K562 (cell line): Measurements from ENCODE around the gene TAF4. TPM values are rescaled to one million over a fixed set of nuclear protein-coding genes. Genes with fewer than 3 reads are reported as not detected.

Experiments
- ARID1B ChIP-seq: fragments of 450-650 bp; IDR thresholded peaks from 2 replicates; pipeline ENCODE4 v1.6.1; 2016; ENCODE audit warnings: antibody characterized with exemption, mild to moderate bottlenecking, inconsistent platforms
- HNRNPL ChIP-seq: fragments of 200-400 bp; formaldehyde crosslinking; IDR thresholded peaks from 2 replicates; pipeline ENCODE4 v1.6.1; 2017; ENCODE audit warnings: low read depth, mild to moderate bottlenecking, low read length
- NRF1 ChIP-seq, 2 experiments: fragments of 450-650 bp; IDR thresholded peaks in 1 of 2; conservative IDR thresholded peaks in 1 of 2; 2 replicates each; pipeline ENCODE4 v1.6.1; 2014; ENCODE audit warnings: mild to moderate bottlenecking in 2 of 2
- U2AF1 ChIP-seq: fragments of 200-400 bp; formaldehyde crosslinking; optimal IDR thresholded peaks from 2 replicates; pipeline ENCODE3; 2017; ENCODE audit warnings: mild to moderate bottlenecking, low read depth, low read length, moderate library complexity
- ZNF282 ChIP-seq: sonication (generic); formaldehyde crosslinking; IDR thresholded peaks from 2 replicates; pipeline ENCODE4 v1.8.1; 2023; ENCODE audit warnings: missing genetic modification reagents
- polyA plus RNA-seq, 8 experiments: library from polyadenylated mRNA; depleted of rRNA in 4 of 8; stranded (reverse) in 5 of 8; unstranded in 3 of 8; fragments of >200 nt; fragmentation: Nextera tagmentation in 2 of 8; fragmentation: Illumina TruSeq in 1 of 8; extraction: Ambion mirVana in 2 of 8; extraction: Trizol in 1 of 8; gene quantifications; 2 replicates each; pipeline versions ENCODE4 v1.2.1 to v1.2.3, GENCODE V29; 2011 to 2014; ENCODE audit warnings: inconsistent platforms in 1 of 8, missing spikeins in 1 of 8
- total RNA-seq, 7 experiments: library from RNA; depleted of rRNA in 6 of 7; stranded (reverse); fragments of >200 nt in 6 of 7; fragmentation: Illumina TruSeq in 2 of 7; extraction: Trizol in 2 of 7; gene quantifications; 2 replicates each; pipeline versions ENCODE4 v1.2.1 to v1.2.3, GENCODE V29; 2011 to 2021; ENCODE audit warnings: low replicate concordance in 1 of 7
- TF ChIP-seq, protein P1 (sequence below): fragments of 450-650 bp; IDR thresholded peaks from 2 replicates; pipeline ENCODE4 v1.6.1; 2016; ENCODE audit warnings: mild to moderate bottlenecking, moderate library complexity
- TF ChIP-seq, protein P2 (sequence below), 2 experiments: fragments of 450-650 bp; IDR thresholded peaks; 2 replicates each; pipeline ENCODE4 v1.6.1; 2016; ENCODE audit warnings: mild to moderate bottlenecking in 2 of 2, borderline replicate concordance in 1 of 2, low read depth in 1 of 2, moderate library complexity in 1 of 2

The TAF4 gene
- total and polyA plus RNA-seq, 9 of the 15 experiments (the other 6 are each of a cell fraction or from before 2014, with no cell fraction given), result 0.44 to 28.3 (median 5.6) TPM

DNA sequence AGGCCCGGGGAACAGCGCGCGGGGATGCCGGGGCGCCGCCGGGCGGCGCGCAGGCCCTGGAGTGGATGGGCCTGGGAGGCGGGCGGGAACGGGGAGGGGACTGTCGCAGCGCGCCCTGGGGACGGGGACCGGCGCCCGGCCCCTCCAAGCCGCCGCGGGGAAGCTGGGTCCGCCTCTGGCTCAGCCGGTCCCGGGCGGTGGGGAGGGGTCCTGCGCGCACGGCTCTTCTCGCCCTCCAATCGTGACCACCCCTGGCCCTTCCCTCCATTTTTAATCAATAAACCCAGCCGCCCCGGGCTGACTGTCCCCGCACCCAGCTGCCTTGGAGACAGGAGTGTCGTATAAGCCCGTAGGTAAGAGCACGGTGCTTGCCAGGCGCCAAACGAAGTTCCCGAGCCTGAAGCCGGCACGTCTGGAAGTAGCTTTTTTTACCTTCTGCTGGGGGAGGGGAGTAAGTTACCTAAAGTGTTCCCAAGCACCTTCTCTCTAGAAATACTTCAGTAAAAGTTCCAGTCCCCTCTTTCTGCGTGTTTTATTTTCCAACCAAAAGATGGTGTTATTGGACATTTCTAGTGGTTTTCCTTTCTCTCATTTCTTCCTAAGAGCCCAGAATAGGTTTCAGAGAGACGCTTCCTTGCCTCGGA, 780 bp upstream of the TAF4 start (continued):
- TF ChIP-seq, protein P1, sequence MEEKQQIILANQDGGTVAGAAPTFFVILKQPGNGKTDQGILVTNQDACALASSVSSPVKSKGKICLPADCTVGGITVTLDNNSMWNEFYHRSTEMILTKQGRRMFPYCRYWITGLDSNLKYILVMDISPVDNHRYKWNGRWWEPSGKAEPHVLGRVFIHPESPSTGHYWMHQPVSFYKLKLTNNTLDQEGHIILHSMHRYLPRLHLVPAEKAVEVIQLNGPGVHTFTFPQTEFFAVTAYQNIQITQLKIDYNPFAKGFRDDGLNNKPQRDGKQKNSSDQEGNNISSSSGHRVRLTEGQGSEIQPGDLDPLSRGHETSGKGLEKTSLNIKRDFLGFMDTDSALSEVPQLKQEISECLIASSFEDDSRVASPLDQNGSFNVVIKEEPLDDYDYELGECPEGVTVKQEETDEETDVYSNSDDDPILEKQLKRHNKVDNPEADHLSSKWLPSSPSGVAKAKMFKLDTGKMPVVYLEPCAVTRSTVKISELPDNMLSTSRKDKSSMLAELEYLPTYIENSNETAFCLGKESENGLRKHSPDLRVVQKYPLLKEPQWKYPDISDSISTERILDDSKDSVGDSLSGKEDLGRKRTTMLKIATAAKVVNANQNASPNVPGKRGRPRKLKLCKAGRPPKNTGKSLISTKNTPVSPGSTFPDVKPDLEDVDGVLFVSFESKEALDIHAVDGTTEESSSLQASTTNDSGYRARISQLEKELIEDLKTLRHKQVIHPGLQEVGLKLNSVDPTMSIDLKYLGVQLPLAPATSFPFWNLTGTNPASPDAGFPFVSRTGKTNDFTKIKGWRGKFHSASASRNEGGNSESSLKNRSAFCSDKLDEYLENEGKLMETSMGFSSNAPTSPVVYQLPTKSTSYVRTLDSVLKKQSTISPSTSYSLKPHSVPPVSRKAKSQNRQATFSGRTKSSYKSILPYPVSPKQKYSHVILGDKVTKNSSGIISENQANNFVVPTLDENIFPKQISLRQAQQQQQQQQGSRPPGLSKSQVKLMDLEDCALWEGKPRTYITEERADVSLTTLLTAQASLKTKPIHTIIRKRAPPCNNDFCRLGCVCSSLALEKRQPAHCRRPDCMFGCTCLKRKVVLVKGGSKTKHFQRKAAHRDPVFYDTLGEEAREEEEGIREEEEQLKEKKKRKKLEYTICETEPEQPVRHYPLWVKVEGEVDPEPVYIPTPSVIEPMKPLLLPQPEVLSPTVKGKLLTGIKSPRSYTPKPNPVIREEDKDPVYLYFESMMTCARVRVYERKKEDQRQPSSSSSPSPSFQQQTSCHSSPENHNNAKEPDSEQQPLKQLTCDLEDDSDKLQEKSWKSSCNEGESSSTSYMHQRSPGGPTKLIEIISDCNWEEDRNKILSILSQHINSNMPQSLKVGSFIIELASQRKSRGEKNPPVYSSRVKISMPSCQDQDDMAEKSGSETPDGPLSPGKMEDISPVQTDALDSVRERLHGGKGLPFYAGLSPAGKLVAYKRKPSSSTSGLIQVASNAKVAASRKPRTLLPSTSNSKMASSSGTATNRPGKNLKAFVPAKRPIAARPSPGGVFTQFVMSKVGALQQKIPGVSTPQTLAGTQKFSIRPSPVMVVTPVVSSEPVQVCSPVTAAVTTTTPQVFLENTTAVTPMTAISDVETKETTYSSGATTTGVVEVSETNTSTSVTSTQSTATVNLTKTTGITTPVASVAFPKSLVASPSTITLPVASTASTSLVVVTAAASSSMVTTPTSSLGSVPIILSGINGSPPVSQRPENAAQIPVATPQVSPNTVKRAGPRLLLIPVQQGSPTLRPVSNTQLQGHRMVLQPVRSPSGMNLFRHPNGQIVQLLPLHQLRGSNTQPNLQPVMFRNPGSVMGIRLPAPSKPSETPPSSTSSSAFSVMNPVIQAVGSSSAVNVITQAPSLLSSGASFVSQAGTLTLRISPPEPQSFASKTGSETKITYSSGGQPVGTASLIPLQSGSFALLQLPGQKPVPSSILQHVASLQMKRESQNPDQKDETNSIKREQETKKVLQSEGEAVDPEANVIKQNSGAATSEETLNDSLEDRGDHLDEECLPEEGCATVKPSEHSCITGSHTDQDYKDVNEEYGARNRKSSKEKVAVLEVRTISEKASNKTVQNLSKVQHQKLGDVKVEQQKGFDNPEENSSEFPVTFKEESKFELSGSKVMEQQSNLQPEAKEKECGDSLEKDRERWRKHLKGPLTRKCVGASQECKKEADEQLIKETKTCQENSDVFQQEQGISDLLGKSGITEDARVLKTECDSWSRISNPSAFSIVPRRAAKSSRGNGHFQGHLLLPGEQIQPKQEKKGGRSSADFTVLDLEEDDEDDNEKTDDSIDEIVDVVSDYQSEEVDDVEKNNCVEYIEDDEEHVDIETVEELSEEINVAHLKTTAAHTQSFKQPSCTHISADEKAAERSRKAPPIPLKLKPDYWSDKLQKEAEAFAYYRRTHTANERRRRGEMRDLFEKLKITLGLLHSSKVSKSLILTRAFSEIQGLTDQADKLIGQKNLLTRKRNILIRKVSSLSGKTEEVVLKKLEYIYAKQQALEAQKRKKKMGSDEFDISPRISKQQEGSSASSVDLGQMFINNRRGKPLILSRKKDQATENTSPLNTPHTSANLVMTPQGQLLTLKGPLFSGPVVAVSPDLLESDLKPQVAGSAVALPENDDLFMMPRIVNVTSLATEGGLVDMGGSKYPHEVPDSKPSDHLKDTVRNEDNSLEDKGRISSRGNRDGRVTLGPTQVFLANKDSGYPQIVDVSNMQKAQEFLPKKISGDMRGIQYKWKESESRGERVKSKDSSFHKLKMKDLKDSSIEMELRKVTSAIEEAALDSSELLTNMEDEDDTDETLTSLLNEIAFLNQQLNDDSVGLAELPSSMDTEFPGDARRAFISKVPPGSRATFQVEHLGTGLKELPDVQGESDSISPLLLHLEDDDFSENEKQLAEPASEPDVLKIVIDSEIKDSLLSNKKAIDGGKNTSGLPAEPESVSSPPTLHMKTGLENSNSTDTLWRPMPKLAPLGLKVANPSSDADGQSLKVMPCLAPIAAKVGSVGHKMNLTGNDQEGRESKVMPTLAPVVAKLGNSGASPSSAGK, result peak; percentile 47; the same call in 1 of the 2 replicates
- peak in 1 of 2 experiments; percentile 22; a peak in 1 of 4 replicates for TF ChIP-seq NRF1 (conservative IDR thresholded peaks at IDR 0.05 in 1 of 2, IDR thresholded peaks at IDR 0.05 in 1 of 2)
- no peak for TF ChIP-seq U2AF1
- TF ChIP-seq HNRNPL, result 0 out of 2 replicates have a peak, but pooled peaks have one; percentile 24
- TF ChIP-seq ZNF282 (CRISPR knock-in tag), result no peak
- TF ChIP-seq, protein P2, sequence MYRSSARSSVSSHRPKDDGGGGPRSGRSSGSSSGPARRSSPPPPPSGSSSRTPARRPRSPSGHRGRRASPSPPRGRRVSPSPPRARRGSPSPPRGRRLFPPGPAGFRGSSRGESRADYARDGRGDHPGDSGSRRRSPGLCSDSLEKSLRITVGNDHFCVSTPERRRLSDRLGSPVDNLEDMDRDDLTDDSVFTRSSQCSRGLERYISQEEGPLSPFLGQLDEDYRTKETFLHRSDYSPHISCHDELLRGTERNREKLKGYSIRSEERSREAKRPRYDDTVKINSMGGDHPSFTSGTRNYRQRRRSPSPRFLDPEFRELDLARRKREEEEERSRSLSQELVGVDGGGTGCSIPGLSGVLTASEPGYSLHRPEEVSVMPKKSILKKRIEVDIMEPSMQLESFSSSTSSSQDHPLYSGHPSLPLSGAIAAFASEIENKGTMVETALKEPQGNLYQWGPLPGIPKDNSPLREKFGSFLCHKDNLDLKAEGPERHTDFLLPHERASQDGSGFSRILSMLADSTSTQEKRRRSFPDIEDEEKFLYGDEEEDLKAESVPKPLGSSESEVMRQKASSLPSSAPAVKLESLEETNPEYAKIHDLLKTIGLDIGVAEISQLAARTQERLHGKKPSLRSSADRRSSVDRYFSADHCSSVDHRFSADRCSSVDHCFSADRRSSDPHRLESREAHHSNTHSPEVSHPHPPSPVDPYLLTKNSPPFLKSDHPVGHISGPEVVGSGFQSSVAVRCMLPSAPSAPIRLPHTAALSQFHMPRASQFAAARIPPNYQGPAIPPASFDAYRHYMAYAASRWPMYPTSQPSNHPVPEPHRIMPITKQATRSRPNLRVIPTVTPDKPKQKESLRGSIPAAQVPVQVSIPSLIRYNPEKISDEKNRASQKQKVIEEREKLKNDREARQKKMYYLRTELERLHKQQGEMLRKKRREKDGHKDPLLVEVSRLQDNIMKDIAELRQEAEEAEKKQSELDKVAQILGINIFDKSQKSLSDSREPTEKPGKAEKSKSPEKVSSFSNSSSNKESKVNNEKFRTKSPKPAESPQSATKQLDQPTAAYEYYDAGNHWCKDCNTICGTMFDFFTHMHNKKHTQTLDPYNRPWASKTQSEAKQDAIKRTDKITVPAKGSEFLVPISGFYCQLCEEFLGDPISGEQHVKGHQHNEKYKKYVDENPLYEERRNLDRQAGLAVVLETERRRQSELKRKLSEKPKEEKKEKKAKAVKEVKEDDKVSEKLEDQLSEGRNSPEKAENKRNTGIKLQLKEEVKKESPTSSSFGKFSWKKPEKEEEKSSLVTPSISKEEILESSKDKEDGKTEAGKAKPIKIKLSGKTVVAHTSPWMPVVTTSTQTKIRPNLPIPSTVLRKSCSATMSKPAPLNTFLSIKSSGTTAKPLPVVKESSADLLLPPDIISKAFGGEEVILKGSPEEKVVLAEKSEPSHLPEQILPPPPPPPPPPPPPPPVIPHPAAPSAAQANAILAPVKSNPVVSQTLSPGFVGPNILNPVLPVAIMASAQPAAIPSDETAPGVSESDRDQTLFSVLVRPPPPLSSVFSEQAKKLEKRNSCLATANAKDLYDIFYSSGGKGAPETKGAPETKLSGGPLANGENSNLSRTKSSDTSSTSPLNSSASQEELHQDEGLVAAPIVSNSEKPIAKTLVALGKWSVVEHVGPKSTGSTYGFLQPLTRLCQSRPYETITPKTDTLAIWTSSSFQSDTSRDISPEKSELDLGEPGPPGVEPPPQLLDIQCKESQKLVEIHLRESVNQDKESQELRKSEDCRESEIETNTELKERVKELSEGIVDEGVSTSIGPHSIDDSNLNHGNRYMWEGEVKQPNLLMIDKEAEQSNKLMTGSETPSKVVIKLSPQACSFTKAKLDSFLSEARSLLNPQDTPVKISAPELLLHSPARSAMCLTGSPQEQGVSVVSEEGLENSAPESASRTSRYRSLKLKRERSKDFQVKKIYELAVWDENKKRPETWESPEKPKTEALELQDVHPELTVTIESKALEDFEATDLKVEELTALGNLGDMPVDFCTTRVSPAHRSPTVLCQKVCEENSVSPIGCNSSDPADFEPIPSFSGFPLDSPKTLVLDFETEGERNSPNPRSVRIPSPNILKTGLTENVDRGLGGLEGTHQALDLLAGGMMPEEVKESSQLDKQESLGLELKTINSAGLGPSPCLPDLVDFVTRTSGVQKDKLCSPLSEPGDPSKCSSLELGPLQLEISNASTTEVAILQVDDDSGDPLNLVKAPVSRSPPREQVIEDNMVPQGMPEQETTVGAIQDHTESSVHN (IDR thresholded peaks at IDR 0.05; ENCODE audit: borderline replicate concordance in 1 of 2, low read depth in 1 of 2), result no peak
- TF ChIP-seq ARID1B, result 0 out of 2 replicates have a peak, but pooled peaks have one; percentile 9
